HG03521 (cell line): ENCODE results near the gene PTPRD.

Experiments used
- ATAC-seq: cut with Tn5 transposase; IDR thresholded peaks from one replicate; pipeline ENCODE4 v1.9.1; 2021; ENCODE audit warnings: mild to moderate bottlenecking, moderate library complexity; ENCODE audit not compliant: unreplicated experiment

Gene PTPRD

DNA sequence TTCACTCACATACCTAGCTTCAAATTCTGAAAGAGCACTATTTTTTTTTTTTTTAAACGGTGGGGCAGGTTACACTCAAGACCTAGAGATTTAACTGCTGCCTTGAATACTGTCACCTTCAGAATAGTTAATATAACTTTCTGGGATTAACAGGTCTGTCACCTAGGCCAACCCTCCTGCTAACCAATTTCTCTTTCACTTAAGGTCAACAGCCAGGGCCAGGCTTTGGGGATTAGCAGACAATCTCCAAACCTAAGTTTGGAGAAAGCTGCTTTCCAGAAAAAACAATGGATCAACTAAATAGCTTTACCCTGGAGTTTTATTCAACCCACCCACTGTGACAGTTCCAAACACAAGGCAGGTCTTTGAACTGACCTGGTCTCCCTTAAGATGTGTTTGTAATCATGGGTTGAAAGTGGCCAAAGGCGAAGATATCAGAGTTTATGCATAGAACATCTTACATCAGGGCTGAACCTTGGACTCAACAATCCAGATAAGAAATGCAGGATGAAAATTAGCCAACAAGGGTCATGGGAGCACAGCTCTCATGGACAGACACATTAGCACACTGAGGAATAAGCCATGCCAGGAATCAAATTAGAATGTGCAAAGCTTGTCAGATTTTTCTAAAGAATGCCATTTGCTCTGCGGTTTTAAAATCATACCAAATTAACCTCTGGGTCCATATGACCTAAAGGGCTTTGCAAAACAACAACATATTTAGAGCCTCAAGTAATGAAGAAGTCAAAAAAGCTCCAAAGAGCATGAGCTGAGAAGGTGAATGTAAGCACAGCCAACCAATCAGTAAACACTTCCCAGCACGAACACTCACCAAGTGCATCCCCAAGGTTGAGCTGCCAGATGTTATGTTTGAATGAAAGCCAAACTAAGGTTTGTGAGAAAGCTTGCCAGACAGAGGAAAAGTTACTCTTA, 2274.7 kb downstream of the PTPRD start:
- ATAC-seq = no peak

- no peak for ATAC-seq
Observed at GRCh38 chr9:8332871-8333270, 2279.9 kb downstream of the PTPRD start.

DNA sequence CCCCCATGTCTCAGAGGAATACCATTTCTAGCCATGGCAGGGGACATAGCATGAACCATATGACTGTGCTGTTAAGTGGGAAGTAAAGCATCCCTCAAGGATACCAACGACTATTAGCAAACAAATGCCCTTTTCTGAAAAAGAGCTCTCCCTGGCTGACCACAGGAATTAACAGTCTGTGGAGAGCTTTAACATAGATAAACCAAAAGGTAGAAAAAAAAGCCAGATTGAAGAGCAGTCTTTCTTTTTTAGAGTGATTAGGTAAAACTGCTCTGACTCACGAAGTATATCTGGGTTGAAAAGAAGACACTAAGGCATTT, 2280.5 kb downstream of the PTPRD start:
- ATAC-seq = no peak

- ATAC-seq = no peak
Observed at GRCh38 chr9:8331507-8332330, 2281.1 kb downstream of the PTPRD start.

GRCh38 chr9:8329561-8330283, 2283.1 kb downstream of the PTPRD start:
- no peak for ATAC-seq

DNA sequence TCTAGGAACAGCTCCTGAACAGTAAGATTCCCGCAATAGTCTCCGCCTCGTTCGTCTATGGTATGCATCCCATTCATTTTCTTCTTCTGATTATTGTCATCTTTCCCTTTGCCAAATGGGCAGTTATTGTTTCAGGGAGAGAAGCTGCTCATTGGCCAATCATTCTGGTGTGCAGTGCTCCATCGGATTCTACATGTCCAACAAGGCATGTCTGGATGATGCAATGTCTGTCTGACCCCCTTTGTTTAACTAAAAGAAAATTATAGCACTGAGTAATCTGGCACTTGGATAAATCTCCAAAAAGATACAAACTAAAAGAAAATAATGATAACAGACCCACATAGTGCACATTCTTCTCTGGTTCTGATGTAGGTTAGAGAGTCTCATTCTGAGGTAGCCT, 2297.6 kb downstream of the PTPRD start:
- ATAC-seq = no peak

DNA sequence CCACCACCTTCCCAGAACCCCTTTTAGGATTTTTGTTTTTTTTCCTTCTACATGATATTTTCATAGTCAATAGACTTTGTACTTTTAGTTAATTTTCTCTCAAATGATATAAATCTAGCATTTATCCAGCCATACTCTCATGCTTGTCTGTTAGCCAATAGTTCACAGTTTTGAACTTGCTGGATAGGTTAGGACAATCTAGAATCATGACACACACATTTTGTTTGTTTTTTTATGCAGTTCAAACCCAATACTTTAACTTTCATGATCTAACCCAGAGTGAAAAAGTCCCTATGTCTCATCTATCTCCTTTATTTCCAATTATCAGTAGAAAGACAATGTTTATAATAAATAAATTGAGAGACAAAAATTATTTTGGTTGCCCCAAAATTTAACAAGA, 2303.5 kb downstream of the PTPRD start:
- ATAC-seq = no peak

DNA sequence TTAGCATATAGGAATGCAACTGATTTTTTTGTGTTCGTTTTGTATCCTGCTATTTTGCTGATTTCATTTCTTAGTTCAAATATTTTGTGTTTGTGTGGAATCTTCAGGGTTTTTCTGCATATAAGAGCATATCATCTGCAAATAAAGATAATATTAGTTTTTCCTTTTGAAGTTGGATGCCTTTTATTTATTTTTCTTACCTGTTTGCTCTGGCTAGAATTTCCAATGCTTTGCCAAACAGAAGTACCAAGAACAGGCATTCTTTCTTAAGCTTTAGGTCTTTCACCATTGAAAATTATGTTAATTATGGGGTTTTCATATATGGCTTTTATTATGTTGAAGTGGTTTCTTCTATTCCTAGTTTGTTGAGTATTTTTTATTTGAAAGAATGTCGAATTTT, 2308.1 kb downstream of the PTPRD start:
- ATAC-seq = no peak

DNA sequence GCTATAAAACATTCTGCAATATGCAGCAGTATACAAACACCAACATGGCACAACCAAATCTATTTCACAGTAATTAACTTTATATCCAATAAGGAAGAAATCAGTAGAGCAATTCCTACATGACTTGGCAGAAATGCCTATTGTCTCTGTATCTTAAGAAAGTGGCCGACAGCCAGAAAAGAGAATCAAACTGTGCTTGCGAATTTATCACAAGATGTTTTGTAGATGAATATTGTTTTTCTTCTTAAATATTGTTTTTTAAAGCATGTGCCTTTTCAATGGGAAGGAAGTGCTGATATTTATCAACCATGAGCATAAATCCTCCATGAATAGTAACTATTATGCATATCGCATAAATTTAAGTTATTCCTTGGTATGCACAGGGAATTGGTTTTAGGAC, 2311.5 kb downstream of the PTPRD start:
- ATAC-seq = no peak

GRCh38 chr9:8297047-8297446, 2315.8 kb downstream of the PTPRD start:
- ATAC-seq = no peak

DNA sequence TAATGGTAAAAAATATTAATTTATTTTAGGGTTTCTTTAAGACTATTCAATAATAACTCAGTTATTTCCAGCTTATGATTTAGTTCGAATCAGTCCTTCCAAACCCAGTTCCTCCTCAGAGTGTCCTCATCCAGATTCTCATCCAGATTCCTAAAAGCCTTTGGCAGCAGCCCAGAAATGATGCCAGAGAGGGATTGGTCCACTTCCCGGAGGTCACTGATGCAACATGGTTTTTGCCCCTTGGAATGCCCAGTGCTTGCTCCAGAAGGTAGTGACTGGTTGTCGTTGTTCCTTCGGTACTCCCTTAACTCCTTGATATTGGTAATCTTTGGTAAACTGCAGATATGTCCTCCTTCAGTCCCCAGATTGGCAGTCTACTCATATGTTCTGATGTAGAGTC, 2320.1 kb downstream of the PTPRD start:
- ATAC-seq = no peak

- ATAC-seq = no peak
Observed at GRCh38 chr9:8289681-8290080, 2323.1 kb downstream of the PTPRD start.

GRCh38 chr9:8287970-8288369, 2324.8 kb downstream of the PTPRD start:
- no peak for ATAC-seq

GRCh38 chr9:8287501-8287900, 2325.3 kb downstream of the PTPRD start:
- ATAC-seq = no peak

DNA sequence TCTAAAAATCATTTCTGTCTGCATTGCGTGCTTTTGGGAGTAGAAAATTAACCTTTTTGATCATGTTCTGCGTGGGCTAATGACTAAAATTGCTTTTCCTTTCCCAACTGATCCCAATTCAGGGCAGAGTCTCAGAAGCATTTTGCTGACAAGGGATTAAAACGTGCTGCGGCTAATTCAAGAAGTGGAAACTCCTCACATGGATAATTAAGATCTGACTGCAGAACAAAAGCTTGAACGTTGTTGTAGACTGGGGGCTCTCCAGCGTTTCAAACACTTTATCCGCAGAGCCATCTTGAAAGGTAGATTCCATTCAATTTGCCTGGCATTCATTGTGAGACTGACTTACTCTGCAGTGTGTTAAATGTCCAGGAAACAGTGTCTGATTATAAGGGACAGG, 2327.9 kb downstream of the PTPRD start:
- no peak for ATAC-seq

- no peak for ATAC-seq
Observed at GRCh38 chr9:8282535-8282934, 2330.3 kb downstream of the PTPRD start.

- ATAC-seq = no peak
Observed at GRCh38 chr9:8280811-8281210, 2332.0 kb downstream of the PTPRD start.

DNA sequence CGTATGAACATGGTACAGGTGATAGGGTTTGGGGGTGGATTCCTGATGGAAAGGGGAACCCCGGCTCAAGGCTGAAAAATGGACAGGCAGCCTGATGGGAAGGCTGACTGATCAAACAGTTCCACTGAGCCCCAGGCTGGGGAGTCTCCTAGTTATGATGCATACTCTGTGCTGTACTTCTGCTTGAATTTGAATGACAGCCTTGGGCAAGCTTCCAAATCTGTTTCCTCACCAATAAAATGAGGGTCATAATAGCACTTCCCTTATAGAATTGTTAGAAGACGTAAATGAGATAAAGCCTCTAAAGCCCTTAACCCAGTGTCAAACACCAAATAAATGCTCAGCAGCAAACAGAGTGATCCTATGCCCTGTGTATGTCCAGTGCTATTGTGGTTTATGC, 2334.8 kb downstream of the PTPRD start:
- ATAC-seq = no peak

GRCh38 chr9:8270235-8270634, 2342.6 kb downstream of the PTPRD start:
- no peak for ATAC-seq

- no peak for ATAC-seq
Observed at GRCh38 chr9:8268881-8269280, 2343.9 kb downstream of the PTPRD start.

DNA sequence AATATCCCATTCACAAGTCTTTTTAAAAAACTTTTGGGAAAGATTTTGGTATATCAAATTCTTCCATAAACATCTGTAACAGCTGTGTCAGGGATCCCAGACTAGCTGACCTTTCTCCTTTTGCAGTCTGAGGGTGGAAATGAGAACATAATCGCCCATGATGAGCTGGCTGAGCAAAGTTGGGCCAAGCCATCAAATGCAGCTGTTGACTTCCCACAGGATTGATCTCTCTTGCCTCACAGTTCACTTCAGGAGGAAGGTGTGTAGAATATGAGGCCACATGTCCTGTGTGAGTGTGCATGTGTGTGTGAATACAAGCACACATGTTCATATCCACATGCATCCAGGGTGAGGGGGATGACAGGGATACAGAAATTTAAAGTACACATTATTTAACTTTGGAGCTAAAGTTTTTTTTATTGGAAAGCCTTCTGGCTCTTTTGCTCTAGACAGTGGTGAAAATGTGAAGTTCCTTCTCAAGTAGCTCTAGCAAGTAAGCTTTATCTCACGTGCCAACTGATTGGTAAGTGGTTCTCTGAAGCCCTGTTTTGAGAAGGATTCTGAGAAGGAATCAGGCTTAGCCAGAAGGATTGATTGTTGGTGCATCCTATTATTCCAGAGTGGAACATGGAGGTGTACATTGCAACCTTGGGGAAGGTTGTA, 2344.5 kb downstream of the PTPRD start:
- no peak for ATAC-seq
